ENCODE measurements around the gene CCND1.
"Not testable (repeated sequence)": the region's sequence is repeated elsewhere in the genome, so short reads cannot be mapped to it uniquely, and the experiment has no call there.

CCND1 gene

DNA sequence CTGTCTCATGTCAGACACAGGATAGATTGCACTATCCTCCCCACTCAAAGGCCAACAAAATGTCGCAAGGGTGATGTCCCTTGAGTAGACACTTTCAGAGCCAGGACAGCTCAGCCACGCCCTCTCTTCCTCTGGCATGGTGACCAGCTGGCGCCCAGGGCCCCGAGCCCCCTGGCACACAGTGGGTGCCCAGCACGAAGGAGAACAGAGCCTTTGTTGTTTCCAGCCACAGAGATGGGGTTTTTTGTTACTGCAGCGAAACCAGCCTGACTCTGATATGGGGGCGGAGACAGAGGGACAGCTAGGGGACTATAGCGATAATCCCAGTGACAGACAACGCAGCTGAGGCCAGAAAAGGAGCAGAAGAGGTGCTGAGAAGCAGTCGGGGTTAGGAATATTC is 23.3 kb upstream of the CCND1 start:
- in situ Hi-C loops (cut with MboI; ENCODE audit: low sequenced_read_pairs), result no loop called here

DNA sequence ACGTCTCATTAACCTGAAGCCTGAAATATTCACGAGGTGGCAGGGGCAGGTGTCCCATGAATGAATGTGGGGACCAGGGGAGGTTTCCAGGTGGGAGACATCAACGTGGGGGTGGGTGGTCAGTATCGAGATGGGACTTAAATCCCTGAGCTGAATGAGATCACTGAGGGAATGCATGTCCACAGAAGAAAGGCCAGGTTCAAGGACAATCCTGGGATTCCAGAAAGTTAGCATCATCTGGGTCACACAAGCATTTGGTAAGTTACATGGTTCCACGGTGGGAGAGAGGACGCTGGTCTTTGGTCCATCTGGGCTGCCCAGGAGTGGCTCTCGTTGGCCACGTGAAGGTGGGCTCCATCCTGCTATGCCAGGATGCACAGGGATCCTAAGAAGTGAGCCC is 22.7 kb upstream of the CCND1 start:
- in situ Hi-C loops (cut with MboI; ENCODE audit: low sequenced_read_pairs), result no loop called here

DNA sequence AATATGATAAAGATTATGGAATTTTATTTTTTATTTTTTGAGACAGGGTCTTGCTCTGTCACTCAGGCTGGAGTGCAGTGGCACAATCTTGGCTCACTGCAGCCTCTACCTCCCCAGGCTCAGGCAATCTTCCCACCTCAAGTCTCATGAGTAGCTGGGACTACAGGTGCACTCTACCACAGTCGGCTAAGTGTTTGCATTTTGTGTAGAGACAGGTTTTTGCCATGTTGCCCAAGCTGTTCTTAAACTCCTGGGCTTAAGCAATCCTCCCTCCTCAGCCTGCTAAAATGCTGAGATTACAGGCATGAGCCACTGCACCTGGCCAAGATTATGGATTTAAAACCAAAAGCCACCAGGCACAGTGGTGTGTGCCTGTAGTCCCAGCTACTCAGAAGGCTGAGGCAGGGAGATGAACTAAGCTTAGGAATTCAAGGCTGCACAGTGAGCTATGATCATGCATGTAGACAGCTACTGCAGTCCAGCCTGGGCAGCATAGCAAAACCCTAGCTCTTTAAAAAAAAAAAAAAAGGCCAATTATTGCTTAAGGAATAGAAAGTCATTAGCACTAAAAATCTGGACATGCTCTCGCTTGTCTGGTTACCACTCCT is 20.2 kb upstream of the CCND1 start:
- in situ Hi-C loops (cut with MboI; ENCODE audit: low sequenced_read_pairs), result no loop called here

DNA sequence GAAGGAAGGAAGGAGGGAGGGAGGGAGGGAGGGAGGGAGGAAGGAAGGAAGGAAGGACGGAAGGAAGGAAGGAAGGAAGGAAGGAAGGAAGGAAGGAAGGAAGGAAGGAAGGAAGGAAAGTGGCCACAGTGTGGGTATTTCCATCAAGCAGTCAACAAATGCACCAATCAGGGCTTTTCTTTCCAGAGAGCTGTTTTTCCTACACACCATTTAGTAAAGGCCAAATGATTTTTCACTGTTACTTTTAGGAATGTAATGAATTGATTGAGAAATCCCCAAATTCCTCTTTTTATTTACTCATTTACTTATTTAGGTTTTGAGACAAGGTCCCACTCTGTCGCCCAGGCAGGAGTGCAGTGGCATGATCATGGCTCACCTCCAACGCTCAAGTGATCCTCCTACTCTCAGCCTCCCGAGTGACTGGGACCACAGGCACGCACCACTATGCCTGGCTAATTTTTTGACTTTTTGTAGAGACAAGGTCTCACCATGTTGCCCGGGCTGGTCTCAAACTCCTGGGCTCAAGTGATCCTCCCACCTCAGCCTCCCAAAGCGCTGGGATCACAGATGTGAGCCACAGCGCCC is 18.8 kb upstream of the CCND1 start:
- in situ Hi-C loops (cut with MboI; ENCODE audit: low sequenced_read_pairs), result not testable (repeated sequence)

DNA sequence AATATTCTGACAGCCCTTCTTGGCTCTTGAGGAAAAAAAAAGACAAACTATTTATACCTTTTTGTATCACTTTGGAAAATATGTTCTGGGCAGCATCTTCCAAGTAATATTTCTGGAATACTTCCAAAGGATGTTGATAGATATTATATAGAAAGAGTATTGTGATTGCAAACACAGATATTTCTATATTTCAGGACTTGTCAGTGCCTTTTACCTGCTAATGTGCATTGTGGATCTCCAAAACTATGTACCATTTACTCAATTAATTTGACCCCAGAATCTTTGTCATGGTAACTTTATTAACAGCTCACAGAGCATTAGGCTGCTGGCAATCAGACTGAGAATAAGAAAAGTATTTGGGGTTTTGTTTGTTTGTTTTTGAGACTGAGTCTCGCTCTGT is 16.7 kb upstream of the CCND1 start:
- in situ Hi-C loops (cut with MboI; ENCODE audit: low sequenced_read_pairs), result no loop called here

DNA sequence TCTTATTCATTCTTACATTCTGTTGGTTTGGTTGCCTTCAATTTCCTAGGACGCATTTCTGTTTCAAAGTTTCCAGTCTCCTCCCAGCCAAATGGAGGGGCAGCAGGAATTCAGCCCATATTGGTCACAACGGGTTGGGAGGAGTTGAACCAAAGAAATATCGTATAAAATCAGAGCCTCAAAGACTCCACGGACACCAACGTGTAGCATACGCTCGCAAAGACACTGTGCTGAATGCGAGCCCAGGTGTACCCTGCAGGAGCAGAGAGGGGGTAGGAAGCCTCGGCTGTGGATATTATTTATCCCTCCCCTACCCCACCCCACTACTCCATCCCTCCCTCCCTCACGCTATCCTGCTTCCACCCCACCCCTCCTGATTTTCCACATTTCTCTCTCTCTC is 15.5 kb upstream of the CCND1 start:
- in situ Hi-C loops (cut with MboI; ENCODE audit: low sequenced_read_pairs), result no loop called here

DNA sequence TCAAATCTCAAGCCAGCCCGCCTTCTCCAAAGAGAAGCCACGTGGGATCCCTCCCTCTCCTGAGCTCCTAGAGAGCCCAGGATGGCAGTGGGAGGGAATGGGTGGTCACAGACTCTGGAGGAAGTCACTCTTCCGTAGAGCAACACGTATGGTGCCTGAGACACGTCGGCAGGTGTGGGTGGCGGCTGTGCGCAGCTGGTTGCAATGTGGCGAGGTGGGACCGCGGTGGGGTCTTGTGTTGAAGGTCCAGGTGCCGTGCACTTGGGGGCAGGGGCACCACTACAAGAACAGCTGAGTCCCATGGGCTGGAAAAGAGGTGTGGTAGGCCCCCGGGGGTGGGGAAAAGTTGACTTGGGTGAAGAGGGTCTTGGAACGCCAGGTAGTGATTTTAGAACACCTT is 13.4 kb upstream of the CCND1 start:
- in situ Hi-C loops (cut with MboI; ENCODE audit: low sequenced_read_pairs), result no loop called here

DNA sequence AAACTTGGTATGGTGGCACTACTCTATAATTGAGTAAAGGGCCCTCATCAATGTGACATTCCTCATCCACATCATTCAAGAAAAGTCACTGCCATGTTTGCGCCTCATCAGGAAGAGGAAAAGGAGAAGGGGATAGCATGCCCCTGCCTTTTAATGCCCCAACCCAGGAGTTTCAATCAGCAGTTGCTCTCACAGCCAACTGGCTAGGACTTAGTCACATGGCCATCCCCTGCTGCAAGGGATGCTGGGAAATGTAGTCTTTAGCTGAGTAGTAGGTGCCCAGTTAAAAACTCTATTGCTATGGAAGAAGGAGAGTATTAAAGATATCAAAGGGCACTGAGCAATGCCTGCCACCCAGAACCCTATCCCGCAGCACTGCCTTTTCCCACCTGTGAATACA is 10.9 kb upstream of the CCND1 start:
- in situ Hi-C loops (cut with MboI; ENCODE audit: low sequenced_read_pairs), result no loop called here

DNA sequence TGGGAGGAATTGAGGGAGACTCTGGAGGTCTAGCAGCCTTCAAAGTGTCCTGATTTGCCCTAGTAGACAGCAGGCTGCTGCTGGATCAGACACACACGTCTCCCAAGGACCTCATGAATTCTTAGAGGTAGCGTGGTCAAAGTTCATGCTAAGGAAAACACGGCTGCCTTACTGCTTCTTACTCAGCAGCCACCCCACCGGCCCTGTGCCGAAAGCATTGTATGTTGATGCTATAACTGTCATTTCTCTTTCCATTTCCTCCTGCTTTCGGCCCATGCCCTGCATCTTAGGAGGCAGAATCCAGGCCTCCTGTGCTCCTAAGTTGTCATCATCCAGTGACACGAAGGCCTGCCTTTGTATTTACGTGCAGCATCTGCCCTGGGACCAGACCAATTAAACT is 10.5 kb upstream of the CCND1 start:
- in situ Hi-C loops (cut with MboI; ENCODE audit: low sequenced_read_pairs), result no loop called here

DNA sequence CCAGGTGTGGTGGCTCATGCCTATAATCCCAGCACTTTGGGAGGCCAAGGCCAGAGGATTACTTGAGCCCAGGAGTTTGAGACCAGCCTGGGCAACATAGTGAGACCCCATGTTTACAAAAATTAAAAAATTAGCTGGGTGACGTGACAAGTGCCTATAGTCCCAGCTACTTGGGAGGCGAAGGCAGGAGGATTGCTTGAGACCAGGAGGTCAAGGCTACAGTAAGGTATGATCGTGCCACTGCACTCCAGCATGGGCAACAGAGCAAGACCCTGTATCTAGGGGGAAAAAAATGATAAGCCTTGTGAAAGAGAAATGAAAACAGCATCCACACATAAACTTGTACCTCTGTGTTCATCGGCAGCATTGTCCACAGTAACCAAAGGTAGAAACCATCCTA is 8.1 kb upstream of the CCND1 start:
- in situ Hi-C loops (cut with MboI; ENCODE audit: low sequenced_read_pairs), result no loop called here

DNA sequence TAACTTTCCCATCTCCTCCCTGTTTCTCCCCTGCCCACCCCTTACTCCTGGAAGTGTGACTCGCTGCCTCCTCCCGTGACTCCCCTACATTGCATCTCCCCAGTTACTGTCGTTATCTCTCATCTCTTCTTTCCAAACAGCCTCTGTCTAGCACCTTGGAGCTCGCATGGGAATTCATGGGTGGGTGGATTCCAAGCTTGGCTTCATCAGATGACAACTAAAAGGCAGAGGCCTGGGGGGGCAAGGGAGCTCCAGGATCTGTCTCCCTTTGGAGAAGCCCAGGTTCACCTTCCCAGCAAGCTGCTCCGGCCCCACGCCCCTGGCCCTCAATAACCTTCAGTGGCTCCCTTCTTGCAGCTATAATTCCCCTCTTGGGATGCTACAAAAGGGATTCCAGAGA is 6.9 kb upstream of the CCND1 start:
- in situ Hi-C loops (cut with MboI; ENCODE audit: low sequenced_read_pairs), result no loop called here

DNA sequence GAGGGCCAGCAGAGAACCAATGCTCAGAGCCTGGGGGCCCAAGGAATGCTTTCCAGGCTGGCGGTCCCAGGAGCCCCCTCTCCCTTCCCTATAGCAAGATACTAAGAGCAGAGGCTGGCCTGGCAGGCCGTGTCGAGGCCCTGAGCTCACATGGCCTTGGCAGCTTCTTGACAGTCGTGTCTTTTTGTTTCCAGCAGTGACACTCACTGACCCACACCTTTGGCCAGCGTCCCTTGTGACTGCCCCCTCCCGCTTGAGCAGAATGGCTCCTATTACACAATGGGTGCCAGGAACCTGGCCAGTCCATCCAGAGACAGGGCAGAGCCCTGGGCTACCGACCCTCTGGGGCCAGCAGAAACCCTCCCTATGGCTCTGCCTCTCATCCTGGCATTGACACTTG is 6.4 kb upstream of the CCND1 start:
- in situ Hi-C loops (cut with MboI; ENCODE audit: low sequenced_read_pairs), result no loop called here

DNA sequence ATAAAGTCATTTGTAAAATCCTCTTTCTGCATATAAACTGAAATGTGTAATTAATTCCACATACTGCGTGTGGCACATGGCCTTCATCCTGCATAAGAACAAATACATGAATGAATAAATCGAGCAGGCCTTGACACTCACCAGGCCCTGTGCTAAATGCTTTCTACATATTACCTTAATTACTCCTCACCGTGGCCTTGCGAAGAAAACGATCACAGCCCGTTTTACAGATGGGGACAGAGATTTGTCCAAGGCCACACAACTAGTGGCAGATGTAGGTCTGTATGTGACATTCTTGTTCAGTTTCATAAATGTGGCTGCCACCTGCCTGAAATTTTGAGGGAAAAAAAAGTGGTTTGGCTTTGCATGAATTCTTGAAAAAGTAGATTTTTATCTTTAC is 5.8 kb upstream of the CCND1 start:
- in situ Hi-C loops (cut with MboI; ENCODE audit: low sequenced_read_pairs), result no loop called here

DNA sequence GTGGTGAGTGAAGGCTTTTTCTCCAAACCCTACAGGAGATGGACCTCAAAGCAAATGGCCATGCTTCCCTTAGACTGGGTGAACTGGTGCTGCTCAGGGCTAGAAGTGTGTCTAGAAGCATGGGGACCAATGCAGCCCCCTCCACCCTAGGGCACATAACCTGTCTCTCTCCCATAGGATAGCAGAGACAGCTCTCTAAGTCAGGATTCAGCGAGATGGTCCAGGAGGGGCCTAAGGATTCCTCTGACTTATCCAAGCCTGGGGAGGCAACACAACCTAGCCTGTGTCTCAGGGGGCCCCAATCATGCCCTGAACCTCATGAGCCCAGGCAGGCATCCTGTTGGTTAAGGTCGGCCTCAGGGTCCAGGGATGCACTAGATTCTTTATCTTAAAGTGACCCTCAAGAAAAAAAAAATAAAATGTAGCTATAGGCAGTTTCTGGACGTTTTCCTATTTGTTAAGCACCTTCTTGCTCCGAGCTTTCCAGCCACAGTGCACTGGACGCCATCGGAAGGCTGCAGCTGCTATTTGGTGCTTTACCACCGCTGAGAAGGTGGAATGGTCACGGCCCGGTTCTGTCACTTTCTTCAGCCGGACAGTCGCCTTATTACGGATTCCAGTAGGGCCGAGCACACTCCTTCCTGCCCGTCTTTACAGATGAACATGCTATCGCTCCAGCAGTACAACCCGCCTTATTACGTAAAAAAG is 5.0 kb upstream of the CCND1 start:
- in situ Hi-C loops (cut with MboI; ENCODE audit: low sequenced_read_pairs), result no loop called here

DNA sequence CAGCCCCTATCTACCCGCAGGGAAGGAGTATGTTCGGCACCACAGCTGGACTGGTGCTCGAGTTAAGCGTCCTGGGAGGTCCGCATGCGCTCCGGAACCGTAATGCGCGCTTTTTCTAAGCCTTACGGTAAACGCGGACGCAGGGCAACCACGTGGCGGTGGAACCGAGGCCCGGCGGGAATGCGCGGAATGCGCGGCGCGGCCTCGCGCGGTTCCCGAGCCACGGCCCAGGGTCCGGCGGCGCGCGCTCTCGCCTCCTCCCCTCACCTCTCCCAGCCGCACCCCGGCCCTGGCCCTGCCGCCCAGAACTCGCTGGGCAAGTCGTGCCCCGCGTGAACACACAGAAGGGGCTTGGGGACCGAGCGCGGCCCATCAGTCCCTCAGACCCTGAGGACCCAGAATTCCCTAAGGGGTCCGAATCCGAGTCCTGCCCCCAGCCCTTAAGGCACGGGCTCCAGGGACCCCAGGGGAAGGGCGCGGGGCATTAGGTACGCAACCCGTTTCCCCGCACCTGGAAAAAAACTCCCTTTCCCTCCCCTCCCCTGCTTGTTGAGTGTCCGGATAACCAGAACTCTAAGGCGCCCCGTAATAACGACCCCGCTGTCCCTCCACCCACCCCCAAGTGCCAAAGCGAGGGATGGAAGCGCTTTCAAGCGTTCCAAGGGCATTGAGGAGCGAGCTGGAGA is 4.3 kb upstream of the CCND1 start:
- in situ Hi-C loops (cut with MboI; ENCODE audit: low sequenced_read_pairs), result no loop called here

DNA sequence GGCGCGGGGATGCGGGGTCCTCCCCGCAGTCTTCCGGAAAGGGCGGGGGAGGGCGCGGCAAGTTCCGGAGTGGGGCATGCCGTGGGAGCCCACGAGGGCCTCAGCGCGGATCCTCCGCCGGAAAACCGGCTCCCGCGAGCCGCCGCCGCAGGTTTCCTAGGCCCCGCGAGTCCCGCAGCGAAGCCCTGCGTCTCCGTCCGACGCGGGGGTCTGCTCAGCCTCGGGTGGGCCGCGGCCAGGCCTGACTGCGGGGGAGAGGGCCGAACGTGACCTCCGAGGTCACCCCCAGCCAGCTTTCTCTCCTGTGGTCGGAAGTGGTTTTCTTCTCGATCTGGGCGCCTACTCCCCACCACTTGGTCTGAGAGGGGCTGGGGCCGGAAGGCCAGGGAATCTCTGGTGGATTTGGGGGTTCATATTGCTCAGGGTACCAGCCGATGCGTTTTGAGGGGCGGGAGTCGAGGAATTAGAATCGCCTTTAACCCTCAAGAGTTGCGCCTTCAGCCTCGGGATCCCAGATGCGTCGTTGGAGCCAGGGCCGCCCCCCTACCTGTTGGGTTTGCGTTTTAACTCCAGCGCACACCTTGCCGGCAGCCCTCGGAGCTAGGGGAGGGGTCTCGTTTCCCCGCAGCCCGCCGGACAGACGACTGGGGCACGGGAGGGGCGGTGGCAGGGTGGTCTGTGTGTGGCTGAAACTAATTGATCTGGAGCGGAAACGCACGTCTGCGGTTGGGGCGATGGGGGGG is 3.6 kb upstream of the CCND1 start:
- in situ Hi-C loops (cut with MboI; ENCODE audit: low sequenced_read_pairs), result no loop called here

DNA sequence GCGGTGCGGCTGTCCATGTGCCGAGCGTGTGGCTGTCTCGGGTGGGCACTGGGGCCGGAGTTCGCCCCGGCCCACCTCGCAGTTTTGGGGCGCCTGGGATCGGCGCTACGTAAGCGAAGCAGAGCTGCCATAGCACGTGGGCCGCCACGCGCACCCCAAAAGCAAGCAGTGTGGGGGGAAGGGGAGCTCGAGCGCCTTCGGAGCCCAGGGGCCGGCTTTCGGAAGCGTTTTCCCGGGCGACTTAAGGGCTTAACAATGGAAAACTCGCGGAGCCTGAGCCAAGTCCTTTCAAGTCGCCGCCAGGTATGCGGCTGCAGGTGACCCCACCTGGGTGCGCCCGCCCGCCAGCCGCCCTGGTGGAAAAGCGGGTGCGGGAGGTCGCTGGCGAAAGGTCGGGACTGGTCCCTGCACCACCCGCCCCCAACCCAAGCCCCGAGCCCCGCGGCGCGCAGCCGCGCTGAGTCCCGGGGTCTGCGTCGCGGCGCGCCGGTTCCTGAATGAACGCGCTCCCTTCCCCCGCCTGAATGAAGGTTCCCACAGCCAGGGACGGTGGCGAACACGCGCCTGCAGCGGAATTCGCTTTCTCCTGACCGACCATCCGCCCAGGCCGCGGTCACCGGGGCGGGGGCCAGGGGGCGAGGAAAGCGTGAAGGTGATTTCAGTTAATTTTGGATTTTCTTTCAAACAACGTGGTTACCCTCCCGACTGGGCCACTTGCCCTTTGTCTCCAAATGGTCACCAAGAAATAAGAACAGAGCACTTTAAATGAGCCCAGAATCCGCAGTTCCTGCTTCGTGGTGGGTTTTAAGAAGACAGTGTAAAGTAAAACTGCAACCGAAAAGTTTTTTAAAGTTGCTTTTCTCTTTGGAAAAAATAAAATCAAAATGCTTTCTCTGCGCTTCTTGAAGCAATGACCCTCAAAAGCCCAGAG is 2.8 kb upstream of the CCND1 start:
- in situ Hi-C loops (cut with MboI; ENCODE audit: low sequenced_read_pairs), result no loop called here

DNA sequence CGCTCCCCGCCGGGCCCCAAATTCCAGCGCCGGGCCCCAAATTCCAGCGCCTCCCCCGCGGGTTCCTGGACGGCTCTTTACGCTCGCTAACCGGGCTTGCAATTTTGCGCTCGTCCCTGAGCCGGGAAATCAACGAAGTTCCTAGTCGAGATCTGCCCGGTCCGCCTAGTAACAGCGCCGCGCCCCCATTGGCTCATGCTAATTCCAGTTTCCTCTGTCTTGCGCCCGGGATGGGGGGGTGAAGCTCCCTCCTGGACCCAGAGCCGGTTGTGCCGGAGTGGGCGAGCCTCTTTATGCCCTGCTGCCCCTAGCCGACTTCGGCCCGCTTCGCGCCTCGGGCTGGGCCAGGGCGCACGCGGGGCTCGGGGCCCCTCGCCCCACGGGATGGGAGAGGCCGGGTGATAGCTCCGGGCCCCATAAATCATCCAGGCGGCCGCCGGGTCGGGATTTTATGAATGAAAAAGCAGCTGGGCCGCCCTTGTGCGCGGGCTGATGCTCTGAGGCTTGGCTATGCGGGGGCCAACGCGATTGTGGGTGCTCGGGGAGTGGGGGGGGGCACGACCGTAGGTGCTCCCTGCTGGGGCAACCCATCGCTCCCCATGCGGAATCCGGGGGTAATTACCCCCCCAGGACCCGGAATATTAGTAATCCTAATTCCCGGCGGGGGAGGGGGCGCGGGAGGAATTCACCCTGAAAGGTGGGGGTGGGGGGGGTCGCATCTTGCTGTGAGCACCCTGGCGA is 1.8 kb upstream of the CCND1 start:
- in situ Hi-C loops (cut with MboI; ENCODE audit: low sequenced_read_pairs), result no loop called here

DNA sequence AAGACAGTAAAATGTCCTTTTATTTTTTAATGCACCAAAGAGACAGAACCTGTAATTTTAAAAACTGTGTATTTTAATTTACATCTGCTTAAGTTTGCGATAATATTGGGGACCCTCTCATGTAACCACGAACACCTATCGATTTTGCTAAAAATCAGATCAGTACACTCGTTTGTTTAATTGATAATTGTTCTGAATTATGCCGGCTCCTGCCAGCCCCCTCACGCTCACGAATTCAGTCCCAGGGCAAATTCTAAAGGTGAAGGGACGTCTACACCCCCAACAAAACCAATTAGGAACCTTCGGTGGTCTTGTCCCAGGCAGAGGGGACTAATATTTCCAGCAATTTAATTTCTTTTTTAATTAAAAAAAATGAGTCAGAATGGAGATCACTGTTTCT is 1.1 kb upstream of the CCND1 start:
- in situ Hi-C loops (cut with MboI; ENCODE audit: low sequenced_read_pairs), result no loop called here
